ENCODE data around the gene HES6. TPM values are rescaled to one million over a fixed set of nuclear protein-coding genes. Genes with fewer than 3 reads are reported as not detected.

HES6 gene
- total and polyA plus RNA-seq, 10 of the 15 experiments (the other 5 are each of a cell fraction or from before 2014, with no cell fraction given), result 0.11 to 1.7 (median 0.83) TPM

DNA sequence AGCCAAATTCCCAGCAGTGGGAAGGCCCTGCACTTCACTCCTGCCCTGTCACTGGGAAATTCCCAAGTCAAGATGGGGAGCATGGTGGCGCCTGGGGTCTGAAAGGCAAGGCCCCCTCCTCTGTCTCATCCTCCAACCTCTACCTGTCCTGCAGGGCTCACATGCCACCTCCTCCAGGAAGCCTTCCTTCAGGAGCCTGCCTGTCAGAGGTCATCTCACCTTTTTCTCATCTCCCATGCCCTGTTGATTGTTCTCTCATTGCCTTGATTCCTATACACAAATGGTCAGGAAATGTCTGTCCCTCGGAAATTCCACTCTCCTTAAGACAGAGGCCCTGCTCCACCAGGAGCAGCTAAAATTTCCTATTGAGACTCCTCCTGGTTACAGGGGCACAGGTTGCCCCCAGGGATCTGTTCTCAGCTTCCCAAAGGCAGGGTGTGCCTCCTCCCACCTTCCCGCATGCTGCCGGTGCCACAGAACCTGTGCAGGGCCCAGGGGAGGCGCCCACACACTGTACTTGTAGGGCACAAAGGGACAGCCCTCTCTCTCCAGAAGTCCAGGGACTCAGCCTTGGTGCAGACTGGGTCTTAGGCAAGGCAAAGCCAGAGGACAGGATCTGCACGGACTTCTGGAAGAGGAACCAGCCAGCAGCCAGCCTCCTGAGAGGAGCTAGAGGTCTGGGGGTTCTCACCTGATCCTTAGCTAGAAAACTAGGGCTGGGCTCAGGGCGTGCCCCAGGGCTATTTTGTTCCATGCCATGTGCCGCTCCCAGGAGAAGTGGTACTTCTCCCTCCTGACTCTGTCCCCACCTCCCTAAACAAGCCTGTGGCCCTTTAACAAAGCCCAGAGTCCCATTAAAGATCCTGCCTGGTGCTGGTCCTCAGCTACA, 12.9 kb downstream of the HES6 start:
- WGBS (ENCODE audit: insufficient coverage, insufficient replicate concordance, low lambda C conversion rate, missing lambda C conversion rate), result 39% methylated on average over 8 of the region's 8 CpGs
- intact Hi-C loops (cut with micrococcal nuclease; ENCODE audit: unreplicated experiment), result no loop called here

More for the DNA sequence above, 12.9 kb downstream of the HES6 start:
- DNase-seq (ENCODE audit: low read depth, low spot score) (no peak), ATAC-seq (no peak), FAIRE-seq (no peak)
- RAD21 ChIA-PET (ENCODE audit: unreplicated experiment), result no interaction called here
- Histone ChIP-seq H4K20me1 (ENCODE audit: control insufficient read depth, insufficient read depth) (no peaks in the 10 kb centered on the region), H3K4me1 (ENCODE audit: control insufficient read depth, insufficient read depth, low read length) (no peaks in the 10 kb centered on the region; the same call in 1 of the 2 replicates), H3K79me2 (ENCODE audit: control insufficient read depth, insufficient read depth, low read length) (no peaks in the 10 kb centered on the region), H3K9ac (ENCODE audit: control insufficient read depth, insufficient read depth, low read length) (no peak overlapping the region), H3K36me3 (ENCODE audit: control insufficient read depth in 2 of 2, insufficient read depth in 2 of 2, low read length in 1 of 2) (no peaks in the 10 kb centered on the region), H2AFZ (ENCODE audit: control insufficient read depth, low read depth, low read length) (no peak overlapping the region), H3K4me2 (ENCODE audit: control insufficient read depth, insufficient read depth) (no peak overlapping the region), H3K27ac (ENCODE audit: control insufficient read depth, insufficient read depth) (no peak overlapping the region), H3K27me3 (replicated peaks in 1 of 2; ENCODE audit: control insufficient read depth in 2 of 2, insufficient read depth in 2 of 2, low read length in 1 of 2) (peaks cover 2 to 3% of the 10 kb centered on the region in 2 experiments), H3K9me3 (replicated peaks; ENCODE audit: control insufficient read depth, insufficient read depth, low read length) (no peaks in the 10 kb centered on the region; the same call in 2 of the 3 replicates), H3K4me3 (no peak overlapping the region)
- in situ Hi-C loops (cut with MboI), result no loop called here
- POLR2A ChIA-PET, result no interaction called here
- TF ChIP-seq, protein P1, sequence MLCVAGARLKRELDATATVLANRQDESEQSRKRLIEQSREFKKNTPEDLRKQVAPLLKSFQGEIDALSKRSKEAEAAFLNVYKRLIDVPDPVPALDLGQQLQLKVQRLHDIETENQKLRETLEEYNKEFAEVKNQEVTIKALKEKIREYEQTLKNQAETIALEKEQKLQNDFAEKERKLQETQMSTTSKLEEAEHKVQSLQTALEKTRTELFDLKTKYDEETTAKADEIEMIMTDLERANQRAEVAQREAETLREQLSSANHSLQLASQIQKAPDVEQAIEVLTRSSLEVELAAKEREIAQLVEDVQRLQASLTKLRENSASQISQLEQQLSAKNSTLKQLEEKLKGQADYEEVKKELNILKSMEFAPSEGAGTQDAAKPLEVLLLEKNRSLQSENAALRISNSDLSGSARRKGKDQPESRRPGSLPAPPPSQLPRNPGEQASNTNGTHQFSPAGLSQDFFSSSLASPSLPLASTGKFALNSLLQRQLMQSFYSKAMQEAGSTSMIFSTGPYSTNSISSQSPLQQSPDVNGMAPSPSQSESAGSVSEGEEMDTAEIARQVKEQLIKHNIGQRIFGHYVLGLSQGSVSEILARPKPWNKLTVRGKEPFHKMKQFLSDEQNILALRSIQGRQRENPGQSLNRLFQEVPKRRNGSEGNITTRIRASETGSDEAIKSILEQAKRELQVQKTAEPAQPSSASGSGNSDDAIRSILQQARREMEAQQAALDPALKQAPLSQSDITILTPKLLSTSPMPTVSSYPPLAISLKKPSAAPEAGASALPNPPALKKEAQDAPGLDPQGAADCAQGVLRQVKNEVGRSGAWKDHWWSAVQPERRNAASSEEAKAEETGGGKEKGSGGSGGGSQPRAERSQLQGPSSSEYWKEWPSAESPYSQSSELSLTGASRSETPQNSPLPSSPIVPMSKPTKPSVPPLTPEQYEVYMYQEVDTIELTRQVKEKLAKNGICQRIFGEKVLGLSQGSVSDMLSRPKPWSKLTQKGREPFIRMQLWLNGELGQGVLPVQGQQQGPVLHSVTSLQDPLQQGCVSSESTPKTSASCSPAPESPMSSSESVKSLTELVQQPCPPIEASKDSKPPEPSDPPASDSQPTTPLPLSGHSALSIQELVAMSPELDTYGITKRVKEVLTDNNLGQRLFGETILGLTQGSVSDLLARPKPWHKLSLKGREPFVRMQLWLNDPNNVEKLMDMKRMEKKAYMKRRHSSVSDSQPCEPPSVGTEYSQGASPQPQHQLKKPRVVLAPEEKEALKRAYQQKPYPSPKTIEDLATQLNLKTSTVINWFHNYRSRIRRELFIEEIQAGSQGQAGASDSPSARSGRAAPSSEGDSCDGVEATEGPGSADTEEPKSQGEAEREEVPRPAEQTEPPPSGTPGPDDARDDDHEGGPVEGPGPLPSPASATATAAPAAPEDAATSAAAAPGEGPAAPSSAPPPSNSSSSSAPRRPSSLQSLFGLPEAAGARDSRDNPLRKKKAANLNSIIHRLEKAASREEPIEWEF (IDR thresholded peaks at IDR 0.05; ENCODE audit: insufficient replicate concordance, low read depth, low read length), result no peak
- TF ChIP-seq RCOR1 (conservative IDR thresholded peaks at IDR 0.05; ENCODE audit: low read depth, low read length) (no peak), POLR2A (IDR thresholded peaks at IDR 0.05; ENCODE audit: low read depth, low read length) (no peak), MYC (IDR thresholded peaks at IDR 0.05; ENCODE audit: insufficient read depth, insufficient read length, insufficient replicate concordance, low read length, severe bottlenecking) (no peak), KDM1A (IDR thresholded peaks at IDR 0.05; ENCODE audit: borderline replicate concordance) (no peak), GABPA (IDR thresholded peaks at IDR 0.05; ENCODE audit: low read depth) (no peak), RFX5 (IDR thresholded peaks at IDR 0.05; ENCODE audit: low read depth, low read length) (no peak), GATAD2B (conservative IDR thresholded peaks at IDR 0.05; ENCODE audit: low read depth) (no peak), RAD51 (IDR thresholded peaks at IDR 0.05) (no peak), TBL1XR1 (IDR thresholded peaks at IDR 0.05; ENCODE audit: low read depth, low read length) (no peak), BMI1 (IDR thresholded peaks at IDR 0.05; ENCODE audit: borderline replicate concordance) (no peak), TAF1 (IDR thresholded peaks at IDR 0.05; ENCODE audit: borderline replicate concordance, low read depth, low read length) (no peak)
- TF ChIP-seq, protein P2, sequence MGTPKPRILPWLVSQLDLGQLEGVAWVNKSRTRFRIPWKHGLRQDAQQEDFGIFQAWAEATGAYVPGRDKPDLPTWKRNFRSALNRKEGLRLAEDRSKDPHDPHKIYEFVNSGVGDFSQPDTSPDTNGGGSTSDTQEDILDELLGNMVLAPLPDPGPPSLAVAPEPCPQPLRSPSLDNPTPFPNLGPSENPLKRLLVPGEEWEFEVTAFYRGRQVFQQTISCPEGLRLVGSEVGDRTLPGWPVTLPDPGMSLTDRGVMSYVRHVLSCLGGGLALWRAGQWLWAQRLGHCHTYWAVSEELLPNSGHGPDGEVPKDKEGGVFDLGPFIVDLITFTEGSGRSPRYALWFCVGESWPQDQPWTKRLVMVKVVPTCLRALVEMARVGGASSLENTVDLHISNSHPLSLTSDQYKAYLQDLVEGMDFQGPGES (IDR thresholded peaks at IDR 0.05), result no peak
- TF ChIP-seq, protein P3, sequence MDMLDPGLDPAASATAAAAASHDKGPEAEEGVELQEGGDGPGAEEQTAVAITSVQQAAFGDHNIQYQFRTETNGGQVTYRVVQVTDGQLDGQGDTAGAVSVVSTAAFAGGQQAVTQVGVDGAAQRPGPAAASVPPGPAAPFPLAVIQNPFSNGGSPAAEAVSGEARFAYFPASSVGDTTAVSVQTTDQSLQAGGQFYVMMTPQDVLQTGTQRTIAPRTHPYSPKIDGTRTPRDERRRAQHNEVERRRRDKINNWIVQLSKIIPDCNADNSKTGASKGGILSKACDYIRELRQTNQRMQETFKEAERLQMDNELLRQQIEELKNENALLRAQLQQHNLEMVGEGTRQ (IDR thresholded peaks at IDR 0.05; ENCODE audit: borderline replicate concordance, low read depth, low read length), result no peak
- BruUV-seq (replicated peaks), result no TSS peak
- CTCF ChIA-PET, result no interaction called here
- SMC1A ChIA-PET (ENCODE audit: uncharacterized antibody, unreplicated experiment), result no interaction called here

Data from GM12878 (cell line).